ENCODE data around the gene CEP131. TPM values are rescaled to one million over a fixed set of nuclear protein-coding genes. Genes with fewer than 3 reads are reported as not detected.

Gene CEP131
- total and polyA plus RNA-seq, 2 donors (not counting 3 experiments of a cell fraction or from before 2014, with no cell fraction given): 5.3 to 17.9 TPM

GRCh38 chr17:81169870-81170309 is 52.9 kb downstream of the CEP131 start:
- Histone ChIP-seq H3K4me3 (replicated peaks in 1 of 3; ENCODE audit: insufficient read depth in 1 of 3, low read depth in 1 of 3, low read length in 3 of 3) (no peak overlapping the region), H2AFZ (ENCODE audit: low read depth, low read length) (no peak overlapping the region), H3K27me3 (ENCODE audit: control insufficient read depth in 2 of 2, insufficient read depth in 2 of 2, low read length in 2 of 2) (peaks cover 5 to 6% of the 10 kb centered on the region in 2 experiments), H3K4me1 (ENCODE audit: control insufficient read depth, extremely low read depth, insufficient read depth, low read length) (no peaks in the 10 kb centered on the region), H3K9ac (replicated peaks; ENCODE audit: extremely low read depth, insufficient read depth, low read length) (no peak overlapping the region), H3K9me1 (replicated peaks; ENCODE audit: control insufficient read depth, extremely low read depth, insufficient read depth, low read length) (no peaks in the 10 kb centered on the region), H3K9me3 (replicated peaks; ENCODE audit: control insufficient read depth, insufficient read depth, low read length) (no peaks in the 10 kb centered on the region), H3K27ac (ENCODE audit: insufficient read depth, low read depth, low read length) (no peak overlapping the region), H3K36me3 (ENCODE audit: control insufficient read depth in 2 of 2, extremely low read depth in 1 of 2, insufficient read depth in 2 of 2, low read length in 2 of 2) (no peaks in the 10 kb centered on the region), H3K4me2 (ENCODE audit: insufficient read depth, low read length) (no peak overlapping the region), H4K20me1 (replicated peaks; ENCODE audit: control insufficient read depth, extremely low read depth, insufficient read depth, low read length) (no peaks in the 10 kb centered on the region), H3K79me2 (ENCODE audit: control insufficient read depth, insufficient read depth, low read length) (no peaks in the 10 kb centered on the region)
- TF ChIP-seq POLR2A (IDR thresholded peaks at IDR 0.05; ENCODE audit: low read depth, low read length) (no peak), GATA2 (IDR thresholded peaks at IDR 0.05; ENCODE audit: insufficient read depth, insufficient read length, low read depth, low read length) (no peak), JUN (IDR thresholded peaks at IDR 0.05; ENCODE audit: borderline replicate concordance, insufficient read depth, insufficient read length, low read depth) (no peak), FOS (IDR thresholded peaks at IDR 0.05; ENCODE audit: borderline replicate concordance, insufficient read depth, low read length) (no peak), MYC (IDR thresholded peaks at IDR 0.05; ENCODE audit: low read depth, low read length) (no peak), EZH2 (IDR thresholded peaks at IDR 0.05; ENCODE audit: borderline replicate concordance, low read depth, low read length, severe bottlenecking) (no peak), POLR2AphosphoS5 (IDR thresholded peaks at IDR 0.05; ENCODE audit: insufficient read depth, low read depth, low read length) (no peak)
- TF ChIP-seq, protein P1, sequence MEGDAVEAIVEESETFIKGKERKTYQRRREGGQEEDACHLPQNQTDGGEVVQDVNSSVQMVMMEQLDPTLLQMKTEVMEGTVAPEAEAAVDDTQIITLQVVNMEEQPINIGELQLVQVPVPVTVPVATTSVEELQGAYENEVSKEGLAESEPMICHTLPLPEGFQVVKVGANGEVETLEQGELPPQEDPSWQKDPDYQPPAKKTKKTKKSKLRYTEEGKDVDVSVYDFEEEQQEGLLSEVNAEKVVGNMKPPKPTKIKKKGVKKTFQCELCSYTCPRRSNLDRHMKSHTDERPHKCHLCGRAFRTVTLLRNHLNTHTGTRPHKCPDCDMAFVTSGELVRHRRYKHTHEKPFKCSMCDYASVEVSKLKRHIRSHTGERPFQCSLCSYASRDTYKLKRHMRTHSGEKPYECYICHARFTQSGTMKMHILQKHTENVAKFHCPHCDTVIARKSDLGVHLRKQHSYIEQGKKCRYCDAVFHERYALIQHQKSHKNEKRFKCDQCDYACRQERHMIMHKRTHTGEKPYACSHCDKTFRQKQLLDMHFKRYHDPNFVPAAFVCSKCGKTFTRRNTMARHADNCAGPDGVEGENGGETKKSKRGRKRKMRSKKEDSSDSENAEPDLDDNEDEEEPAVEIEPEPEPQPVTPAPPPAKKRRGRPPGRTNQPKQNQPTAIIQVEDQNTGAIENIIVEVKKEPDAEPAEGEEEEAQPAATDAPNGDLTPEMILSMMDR (IDR thresholded peaks at IDR 0.05; ENCODE audit: extremely low read depth in 1 of 2, insufficient read depth in 1 of 2, low read depth in 1 of 2, low read length in 2 of 2): no peak
- TF ChIP-seq, protein P2, sequence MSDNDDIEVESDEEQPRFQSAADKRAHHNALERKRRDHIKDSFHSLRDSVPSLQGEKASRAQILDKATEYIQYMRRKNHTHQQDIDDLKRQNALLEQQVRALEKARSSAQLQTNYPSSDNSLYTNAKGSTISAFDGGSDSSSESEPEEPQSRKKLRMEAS (IDR thresholded peaks at IDR 0.05; ENCODE audit: insufficient read depth, insufficient read length): no peak
- dilution Hi-C loops (cut with MboI; ENCODE audit: extremely low pct_ligation_motif_present, low sequenced_read_pairs) (no loop called here), intact Hi-C loops (cut with micrococcal nuclease) (no loop called here)
- BruUV-seq (replicated peaks): no TSS peak
- ChIA-PET CTCF (interaction anchor here (1.0 kb wide), 1 partner anchor 27 kb away, joined by 3 read pairs; no protein-coding TSS in a partner anchor), POLR2A (no interaction called here)
- DNase-seq (ENCODE audit: low read depth, low spot score): no peak
- FAIRE-seq: no peak
